ENCODE measurements around the gene KATNBL1.
"Not testable (repeated sequence)": the region's sequence is repeated elsewhere in the genome, so short reads cannot be mapped to it uniquely, and the experiment has no call there.

Gene KATNBL1

DNA sequence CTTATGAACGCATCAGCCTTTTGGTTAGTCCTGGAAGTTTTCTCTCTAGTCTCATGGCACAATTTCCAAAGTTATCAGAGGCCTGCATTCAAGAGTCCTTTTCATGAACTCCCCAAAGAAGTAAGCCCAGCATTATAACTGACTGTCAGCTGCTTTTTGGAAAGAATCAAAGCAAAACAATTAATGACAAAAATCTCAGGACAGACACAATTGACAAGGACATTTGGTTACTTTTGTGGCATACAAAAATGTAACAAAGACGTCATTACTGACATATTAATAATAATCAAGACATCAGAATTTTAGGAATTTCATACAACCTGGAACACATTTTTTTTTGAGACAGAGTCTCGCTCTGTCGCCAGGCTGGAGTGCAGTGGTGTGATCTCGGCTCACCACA is 21.2 kb downstream of the KATNBL1 start:
- TF ChIP-seq, protein P1, sequence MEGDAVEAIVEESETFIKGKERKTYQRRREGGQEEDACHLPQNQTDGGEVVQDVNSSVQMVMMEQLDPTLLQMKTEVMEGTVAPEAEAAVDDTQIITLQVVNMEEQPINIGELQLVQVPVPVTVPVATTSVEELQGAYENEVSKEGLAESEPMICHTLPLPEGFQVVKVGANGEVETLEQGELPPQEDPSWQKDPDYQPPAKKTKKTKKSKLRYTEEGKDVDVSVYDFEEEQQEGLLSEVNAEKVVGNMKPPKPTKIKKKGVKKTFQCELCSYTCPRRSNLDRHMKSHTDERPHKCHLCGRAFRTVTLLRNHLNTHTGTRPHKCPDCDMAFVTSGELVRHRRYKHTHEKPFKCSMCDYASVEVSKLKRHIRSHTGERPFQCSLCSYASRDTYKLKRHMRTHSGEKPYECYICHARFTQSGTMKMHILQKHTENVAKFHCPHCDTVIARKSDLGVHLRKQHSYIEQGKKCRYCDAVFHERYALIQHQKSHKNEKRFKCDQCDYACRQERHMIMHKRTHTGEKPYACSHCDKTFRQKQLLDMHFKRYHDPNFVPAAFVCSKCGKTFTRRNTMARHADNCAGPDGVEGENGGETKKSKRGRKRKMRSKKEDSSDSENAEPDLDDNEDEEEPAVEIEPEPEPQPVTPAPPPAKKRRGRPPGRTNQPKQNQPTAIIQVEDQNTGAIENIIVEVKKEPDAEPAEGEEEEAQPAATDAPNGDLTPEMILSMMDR (IDR thresholded peaks at IDR 0.05; ENCODE audit: insufficient read depth, low read length, poor library complexity, severe bottlenecking) = no peak
- no peak for DNase-seq (ENCODE audit: extremely low read depth, insufficient read length)
- no peaks in the 10 kb centered on the region; the same call in none of the 2 replicates for H3K36me3 ChIP-seq (ENCODE audit: control insufficient read depth, insufficient read depth, low read length)
- no peak overlapping the region for H3K4me3 ChIP-seq (replicated peaks; ENCODE audit: low read depth, low read length)
- no peaks in the 10 kb centered on the region for H3K27me3 ChIP-seq (replicated peaks; ENCODE audit: control insufficient read depth, insufficient read depth, low read length)

DNA sequence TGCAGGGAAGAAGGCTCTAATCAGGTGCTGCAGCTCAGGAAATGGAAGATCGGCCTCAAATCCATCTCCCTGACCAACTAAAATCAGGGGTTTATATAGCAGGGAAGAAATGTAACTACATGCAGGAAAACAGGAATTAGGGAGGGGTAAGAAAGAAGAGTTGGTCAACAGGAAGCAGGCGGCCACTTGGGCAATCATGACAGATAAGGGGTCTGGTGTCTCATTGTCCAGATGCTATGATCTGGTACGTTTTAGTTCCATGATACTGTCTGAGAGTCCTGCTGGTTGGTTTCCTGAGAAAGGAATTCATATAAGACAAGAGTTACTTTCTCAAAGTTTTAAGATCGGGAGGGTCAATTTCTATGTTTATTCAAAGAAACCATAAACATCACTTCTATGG is 24.2 kb downstream of the KATNBL1 start:
- TF ChIP-seq, protein P1 (IDR thresholded peaks at IDR 0.05; ENCODE audit: insufficient read depth, low read length, poor library complexity, severe bottlenecking) = no peak
- Histone ChIP-seq H3K4me3 (replicated peaks; ENCODE audit: low read depth, low read length) (no peak overlapping the region), H3K36me3 (ENCODE audit: control insufficient read depth, insufficient read depth, low read length) (no peaks in the 10 kb centered on the region; the same call in none of the 2 replicates), H3K27me3 (replicated peaks; ENCODE audit: control insufficient read depth, insufficient read depth, low read length) (no peaks in the 10 kb centered on the region)
- no peak for DNase-seq (ENCODE audit: extremely low read depth, insufficient read length)

DNA sequence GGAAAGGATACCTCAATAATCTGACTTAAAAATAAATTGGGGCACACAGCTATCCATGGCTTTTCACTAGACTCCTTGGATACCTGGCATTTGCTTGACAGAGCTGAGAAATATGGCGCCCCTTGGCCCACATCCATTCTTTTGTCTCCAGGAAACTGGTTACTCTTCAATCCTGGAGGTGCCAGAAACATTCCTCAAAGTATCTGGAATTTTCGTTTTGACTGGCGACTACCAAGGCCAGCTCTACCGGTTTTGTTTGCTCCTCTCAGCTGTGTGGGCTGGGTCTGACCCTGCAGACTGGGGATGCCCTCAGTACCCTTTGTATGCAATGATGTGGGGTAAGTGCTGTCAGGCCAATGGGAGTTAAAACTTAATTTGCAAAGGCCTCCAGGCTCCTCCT is 27.0 kb downstream of the KATNBL1 start:
- H3K27me3 ChIP-seq (replicated peaks; ENCODE audit: control insufficient read depth, insufficient read depth, low read length) = no peaks in the 10 kb centered on the region
- H3K36me3 ChIP-seq (ENCODE audit: control insufficient read depth, insufficient read depth, low read length) = no peaks in the 10 kb centered on the region; the same call in none of the 2 replicates
- H3K4me3 ChIP-seq (replicated peaks; ENCODE audit: low read depth, low read length) = no peak overlapping the region
- TF ChIP-seq, protein P1 (IDR thresholded peaks at IDR 0.05; ENCODE audit: insufficient read depth, low read length, poor library complexity, severe bottlenecking) = no peak
- no peak for DNase-seq (ENCODE audit: extremely low read depth, insufficient read length)

DNA sequence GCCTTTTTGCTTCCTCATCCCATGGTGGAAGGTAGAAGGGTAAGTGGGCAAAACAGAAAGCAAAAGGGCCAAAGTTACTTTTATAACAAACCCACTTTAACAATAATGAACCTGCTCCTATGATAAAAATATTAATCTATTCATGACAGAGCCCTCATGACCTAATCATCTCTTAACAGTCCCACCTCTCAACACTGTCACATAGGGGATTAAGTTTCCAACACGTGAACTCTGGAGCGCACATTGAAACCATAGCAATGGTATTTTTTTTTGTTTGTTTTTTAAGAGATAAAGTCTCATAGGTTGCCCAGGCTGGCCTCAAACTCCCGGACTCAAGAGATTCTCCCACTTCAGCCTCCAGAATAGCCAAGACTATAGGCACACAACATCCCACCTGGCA is 30.7 kb downstream of the KATNBL1 start:
- Histone ChIP-seq H3K27me3 (replicated peaks; ENCODE audit: control insufficient read depth, insufficient read depth, low read length) (no peaks in the 10 kb centered on the region), H3K4me3 (replicated peaks; ENCODE audit: low read depth, low read length) (no peak overlapping the region), H3K36me3 (ENCODE audit: control insufficient read depth, insufficient read depth, low read length) (no peaks in the 10 kb centered on the region)
- no peak for DNase-seq (ENCODE audit: extremely low read depth, insufficient read length)
- TF ChIP-seq, protein P1 (IDR thresholded peaks at IDR 0.05; ENCODE audit: insufficient read depth, low read length, poor library complexity, severe bottlenecking) = no peak

DNA sequence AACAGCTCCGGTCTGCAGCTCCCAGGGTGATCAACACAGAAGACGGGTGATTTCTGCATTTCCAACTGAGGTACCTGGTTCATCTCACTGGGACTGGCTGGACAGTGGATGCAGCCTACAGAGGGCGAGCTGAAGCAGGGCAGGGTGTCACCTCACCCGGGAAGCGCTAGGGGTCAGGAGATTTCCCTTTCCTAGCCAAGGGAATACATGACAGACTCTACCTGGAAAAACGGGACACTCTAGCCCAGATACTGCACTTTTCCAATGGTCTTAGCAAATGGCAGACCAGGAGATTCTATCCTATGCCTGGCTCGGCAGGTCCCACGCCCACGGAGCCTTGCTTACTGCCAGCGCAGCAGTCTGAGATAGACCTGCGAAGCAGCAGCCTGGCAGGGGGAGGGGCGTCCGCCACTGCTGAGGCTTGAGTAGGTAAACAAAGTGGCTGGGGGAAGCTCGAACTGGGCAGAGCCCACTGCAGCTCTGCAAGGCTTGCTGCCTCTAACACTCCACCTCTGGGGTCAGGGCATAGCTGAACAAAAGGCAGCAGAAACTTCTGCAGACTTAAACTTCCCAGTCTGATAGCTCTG is 43.8 kb downstream of the KATNBL1 start:
- not testable (repeated sequence) for H3K4me3 ChIP-seq (replicated peaks; ENCODE audit: low read depth, low read length); DNase-seq (ENCODE audit: extremely low read depth, insufficient read length)

DNA sequence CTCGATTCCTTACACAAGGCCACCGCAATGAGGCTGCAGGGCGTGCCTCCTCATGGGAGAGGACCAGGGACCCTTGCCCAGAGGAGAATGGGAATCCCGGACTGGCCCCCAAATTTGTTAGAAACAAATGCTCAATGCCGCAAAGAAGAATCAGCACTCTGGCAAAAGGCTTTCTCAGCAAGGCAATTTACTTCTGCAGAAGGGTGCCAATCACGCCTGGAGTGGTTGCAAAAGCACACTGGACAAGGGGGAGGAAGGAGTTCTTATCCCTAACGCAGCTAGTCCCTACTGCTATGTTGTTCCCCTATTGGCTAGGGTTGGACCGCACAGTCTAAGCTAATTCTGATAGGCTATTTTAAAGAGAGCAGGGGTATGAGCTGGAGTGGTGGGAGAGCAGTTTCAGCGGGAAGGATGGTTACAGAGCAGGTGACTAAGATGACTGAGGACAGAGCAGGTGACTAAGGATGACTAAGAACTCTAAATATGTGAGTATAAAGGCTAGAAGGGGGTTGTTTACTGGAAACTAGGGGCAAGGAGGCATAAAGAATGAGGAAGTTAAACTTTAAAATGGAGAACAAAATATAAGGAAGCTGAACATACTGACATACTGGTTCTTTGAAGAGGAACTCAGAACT is 48.5 kb downstream of the KATNBL1 start:
- no peak overlapping the region for H3K4me3 ChIP-seq (replicated peaks; ENCODE audit: low read depth, low read length)
- DNase-seq (ENCODE audit: extremely low read depth, insufficient read length) = no peak
- peaks cover 5% of the 10 kb centered on the region for H3K36me3 ChIP-seq (ENCODE audit: control insufficient read depth, insufficient read depth, low read length)
- TF ChIP-seq, protein P1 (IDR thresholded peaks at IDR 0.05; ENCODE audit: insufficient read depth, low read length, poor library complexity, severe bottlenecking) = no peak
- H3K27me3 ChIP-seq (replicated peaks; ENCODE audit: control insufficient read depth, insufficient read depth, low read length) = no peaks in the 10 kb centered on the region

More for the DNA sequence above, 43.8 kb downstream of the KATNBL1 start:
- not testable (repeated sequence) for H3K36me3 ChIP-seq (ENCODE audit: control insufficient read depth, insufficient read depth, low read length); H3K27me3 ChIP-seq (replicated peaks; ENCODE audit: control insufficient read depth, insufficient read depth, low read length)
